GM12891 (cell line): ENCODE measurements around the gene SKI.

Experiments used
- PAX5 ChIP-seq: IDR thresholded peaks from 2 replicates; pipeline ENCODE4 v1.6.1; 2011; ENCODE audit warnings: low read length, moderate library complexity, mild to moderate bottlenecking; ENCODE audit not compliant: insufficient read depth, severe bottlenecking
- POLR2A ChIP-seq: IDR thresholded peaks from 2 replicates; pipeline ENCODE4 v1.6.1; 2011; ENCODE audit warnings: low read depth, low read length, control low read depth
- POLR2AphosphoS5 ChIP-seq: IDR thresholded peaks from 2 replicates; pipeline ENCODE4 v1.6.1; 2011; ENCODE audit warnings: low read depth, low read length, control low read depth
- SPI1 ChIP-seq: IDR thresholded peaks from 2 replicates; pipeline ENCODE4 v1.6.1; 2011; ENCODE audit warnings: low read depth, low read length, control low read depth
- TAF1 ChIP-seq: IDR thresholded peaks from 2 replicates; pipeline ENCODE4 v1.6.1; 2011; ENCODE audit warnings: low read depth, low read length, control low read depth

DNA sequence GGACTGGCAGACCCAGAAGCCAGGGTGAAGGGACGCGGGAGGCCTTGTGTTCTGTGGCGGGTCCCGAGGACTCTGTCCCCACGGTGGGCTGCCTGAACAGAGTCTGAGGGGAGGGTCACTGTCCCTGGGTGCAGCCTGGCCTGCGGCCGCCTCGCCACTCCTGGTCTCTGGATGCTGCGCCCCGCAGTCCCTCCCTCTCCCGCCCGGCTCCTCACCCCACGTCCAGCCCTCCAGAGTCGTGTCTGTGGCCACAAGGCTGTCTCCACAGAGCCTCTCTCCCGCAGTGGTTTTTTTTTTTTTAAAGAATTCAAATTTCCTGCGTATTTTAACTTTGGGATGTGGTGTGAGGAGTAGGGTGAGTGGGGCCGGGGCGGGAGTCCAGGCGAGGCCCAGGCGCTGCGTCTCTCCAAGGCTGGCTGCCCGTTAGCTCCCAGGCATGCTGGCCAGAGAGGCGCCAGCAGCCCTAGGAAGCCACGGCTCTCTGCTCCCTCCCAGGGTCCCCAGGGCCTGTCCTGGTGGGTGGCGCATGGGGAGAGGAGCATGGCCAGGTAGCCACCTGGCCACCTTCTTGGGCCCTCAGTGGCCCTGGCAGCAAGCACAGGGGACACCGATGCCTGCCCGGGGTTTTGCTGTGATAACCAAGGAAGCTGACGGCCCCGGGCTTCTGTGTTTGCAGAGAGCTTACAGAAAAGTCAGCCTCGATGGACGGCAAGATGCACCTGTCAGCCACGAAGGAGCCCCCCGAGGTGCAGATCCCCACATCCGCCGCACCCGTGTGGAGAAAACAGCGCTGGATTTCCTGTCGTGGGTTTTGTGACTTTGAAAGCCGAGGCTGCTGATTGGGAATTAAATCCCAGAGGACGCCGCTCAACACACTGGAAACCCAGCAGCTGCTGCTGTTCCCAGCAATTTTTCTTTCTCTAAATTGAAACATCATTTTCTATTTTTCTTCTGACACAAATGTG lies 90.5 kb downstream of the SKI start:
- TF ChIP-seq POLR2AphosphoS5 (no peak), SPI1 (no peak), PAX5 (no peak), TAF1 (no peak), POLR2A (no peak)
